K562 treated with DMSO at 1 percent for 12 hours (cell line): Measurements from ENCODE around the gene HECA. TPM values are rescaled to one million over a fixed set of nuclear protein-coding genes. Genes with fewer than 3 reads are reported as not detected.

ENCODE experiments used
- total RNA-seq: library from RNA; unstranded; fragments of 300-600 nt; gene quantifications from 2 replicates; pipeline ENCODE4 v1.2.3, GENCODE V29; 2022; ENCODE audit not compliant: insufficient read depth

The HECA gene
- total RNA-seq: 1.2 and 6.0 TPM in 2 replicates

GRCh38 chr6:139134817-139135577, at the start of gene HECA:
Gene HECA (plus strand): TSS chr6:139135080. CDS start chr6:139135397, 317 bp downstream.

Other genes starting within 250 kb of the HECA start
- gene REPS1, start 146.8 kb upstream of the HECA start, total RNA-seq: 19.8 and 45.0 TPM in 2 replicates
- 1.2 TPM in 1 of 2 replicates, not detected in the other for gene ABRACL, start 106.3 kb upstream of the HECA start, total RNA-seq
- gene TXLNB, start 156.9 kb downstream of the HECA start, total RNA-seq: not detected in 2 replicates
- gene CITED2, start 239.6 kb downstream of the HECA start, total RNA-seq: 21.7 and 27.8 TPM in 2 replicates